Smooth muscle cell (in vitro differentiated cells): Measurements from ENCODE around the gene AUTS2. TPM values are rescaled to one million over a fixed set of nuclear protein-coding genes. Genes with fewer than 3 reads are reported as not detected.

Source experiments
- DNase-seq: peaks from one replicate; lab custom pipeline; 2025; ENCODE audit not compliant: unreplicated experiment; lab: John Stamatoyannopoulos, UW
- H2AFZ ChIP-seq: fragments of 200-600 bp; sonication (generic); 2 replicates; pipeline ENCODE4 v1.6.0; 2016; ENCODE audit warnings: antibody characterized with exemption, low read depth, mild to moderate bottlenecking
- H3F3A ChIP-seq: fragments of 200-600 bp; sonication (generic); 2 replicates; pipeline ENCODE4 v1.6.0; 2017; ENCODE audit warnings: antibody characterized with exemption, low read depth
- H3K27ac ChIP-seq: fragments of 200-600 bp; sonication (generic); 2 replicates; pipeline ENCODE4 v1.5.1; 2016; ENCODE audit warnings: low read depth, mild to moderate bottlenecking
- H3K27me3 ChIP-seq: fragments of 200-600 bp; sonication (generic); 2 replicates; pipeline ENCODE4 v1.6.1; 2016; ENCODE audit warnings: low read depth, mild to moderate bottlenecking
- H3K36me3 ChIP-seq: fragments of 200-600 bp; sonication (generic); 2 replicates; pipeline ENCODE4 v1.5.1; 2016; ENCODE audit warnings: low read depth
- H3K4me1 ChIP-seq: fragments of 200-600 bp; sonication (generic); 2 replicates; pipeline ENCODE4 v1.5.1; 2016; ENCODE audit warnings: low read depth
- H3K4me2 ChIP-seq: fragments of 200-600 bp; sonication (generic); 2 replicates; pipeline ENCODE4 v1.6.0; 2016; ENCODE audit warnings: mild to moderate bottlenecking
- H3K4me3 ChIP-seq: fragments of 200-600 bp; sonication (generic); 2 replicates; pipeline ENCODE4 v1.5.1; 2016; ENCODE audit warnings: mild to moderate bottlenecking
- H3K79me2 ChIP-seq: fragments of 200-600 bp; sonication (generic); 2 replicates; pipeline ENCODE4 v1.6.0; 2016; ENCODE audit warnings: low read depth, mild to moderate bottlenecking
- H3K9ac ChIP-seq: fragments of 200-600 bp; sonication (generic); 2 replicates; pipeline ENCODE4 v1.6.0; 2016; ENCODE audit warnings: low read depth
- H3K9me3 ChIP-seq: fragments of 200-600 bp; sonication (generic); replicated peaks from 2 replicates; pipeline ENCODE4 v1.5.1; 2016; ENCODE audit warnings: low read depth
- H4K20me1 ChIP-seq: fragments of 200-600 bp; sonication (generic); 2 replicates; pipeline ENCODE4 v1.6.0; 2016; ENCODE audit warnings: low read depth
- CTCF ChIP-seq: fragments of 200-600 bp; sonication (generic); IDR thresholded peaks from 2 replicates; pipeline ENCODE4 v1.5.1; 2017; ENCODE audit warnings: borderline replicate concordance, mild to moderate bottlenecking, antibody characterized with exemption; ENCODE audit not compliant: insufficient read depth, poor library complexity, severe bottlenecking
- WGBS: methylation state at CpG from one replicate; pipeline ENCODE4 v1.1.7; 2016; ENCODE audit warnings: low lambda C conversion rate; 5-methylcytosine and 5-hydroxymethylcytosine counted together
- polyA plus RNA-seq: library from polyadenylated mRNA; unstranded; fragments of >200 nt; fragmentation: Nextera tagmentation; extraction: Ambion mirVana; gene quantifications from 2 replicates; pipeline ENCODE4 v1.2.1, GENCODE V29; 2016
- total RNA-seq: library from RNA; depleted of rRNA; stranded (reverse); fragments of >200 nt; gene quantifications from 2 replicates; pipeline ENCODE4 v1.2.3, GENCODE V29; 2014

Gene AUTS2
- total and polyA plus RNA-seq, 2 experiments from 2014 or later, result 6.5 to 8.6 TPM

DNA sequence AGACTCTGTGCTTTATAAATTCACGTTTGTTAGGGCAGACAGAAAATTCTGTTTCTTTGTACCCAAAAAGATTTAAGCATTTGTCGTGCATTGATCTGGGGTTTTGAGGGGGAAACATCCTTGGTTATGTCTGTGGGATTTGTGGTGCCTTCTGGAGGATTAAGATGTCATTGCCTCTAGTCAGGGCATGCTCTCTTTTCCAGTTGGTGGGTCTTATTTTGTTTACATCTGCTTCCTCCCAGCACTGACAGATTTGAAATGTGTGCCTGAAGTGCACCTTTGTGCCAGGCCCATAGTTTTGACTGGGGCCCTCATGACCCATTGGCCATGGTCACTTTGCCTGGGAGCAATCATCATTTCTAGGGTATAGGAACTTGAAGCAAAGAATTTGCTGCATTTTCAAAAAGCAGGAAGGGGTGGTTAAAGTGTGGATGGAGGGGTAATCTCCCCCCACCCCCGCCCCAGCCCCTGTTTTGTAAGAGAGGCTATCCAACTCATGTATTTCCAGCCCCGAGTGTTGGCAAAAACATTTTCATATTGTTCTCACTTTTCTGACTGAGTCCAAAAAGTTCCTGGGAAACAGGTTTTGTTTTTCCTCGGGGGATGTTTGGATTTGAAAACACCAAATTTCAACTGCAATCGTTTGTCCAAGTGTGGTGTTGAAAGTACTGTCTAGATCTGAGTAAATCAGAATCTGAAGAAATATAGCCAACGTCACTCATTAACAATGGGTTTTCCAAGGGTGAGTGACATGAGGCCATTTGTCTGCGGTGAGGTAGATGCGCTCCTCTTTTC lies 1145.5 kb downstream of the AUTS2 start:
- H3K27me3 ChIP-seq, result peaks cover 7% of the 10 kb centered on the region
- no peak for DNase-seq
- WGBS, result 62% methylated on average over 9 of the region's 9 CpGs
- no peaks in the 10 kb centered on the region for H3F3A ChIP-seq
- H4K20me1 ChIP-seq, result peaks cover 98% of the 10 kb centered on the region
- no peak for TF ChIP-seq CTCF
- H3K9me3 ChIP-seq, result no peaks in the 10 kb centered on the region
- H3K4me2 ChIP-seq, result no peak overlapping the region
- no peak overlapping the region for H3K9ac ChIP-seq
- H3K36me3 ChIP-seq, result no peaks in the 10 kb centered on the region
- H3K4me1 ChIP-seq, result no peaks in the 10 kb centered on the region
- peaks cover 11% of the 10 kb centered on the region for H3K79me2 ChIP-seq
- H2AFZ ChIP-seq, result no peak overlapping the region
- H3K27ac ChIP-seq, result no peak overlapping the region
- H3K4me3 ChIP-seq, result no peak overlapping the region

DNA sequence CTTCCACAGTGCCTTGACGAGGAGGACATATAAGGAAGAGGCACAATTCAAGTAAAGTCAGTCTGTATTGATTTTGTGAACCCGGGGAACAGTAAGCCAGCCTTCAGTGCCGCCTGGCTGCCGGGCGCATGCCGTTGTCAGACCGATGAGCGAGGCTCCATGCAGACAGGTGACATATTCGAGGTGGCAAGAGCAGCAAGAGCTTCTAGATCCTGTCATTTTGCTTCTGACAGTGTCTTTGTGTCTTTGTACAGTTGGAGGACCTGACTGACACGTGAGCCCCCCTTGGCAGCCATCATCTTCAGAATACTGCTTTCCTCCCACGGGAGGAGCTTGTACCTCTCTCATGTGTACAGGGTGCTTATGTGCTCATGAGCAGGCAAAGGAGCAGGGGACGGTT lies 1146.2 kb downstream of the AUTS2 start:
- no peak overlapping the region for H3K27ac ChIP-seq
- DNase-seq, result no peak
- 95% methylated on average over 12 of the region's 12 CpGs for WGBS
- H2AFZ ChIP-seq, result no peak overlapping the region
- H3K4me3 ChIP-seq, result no peak overlapping the region
- no peak overlapping the region for H3K4me2 ChIP-seq
- no peaks in the 10 kb centered on the region for H3K36me3 ChIP-seq
- peaks cover 8% of the 10 kb centered on the region for H3K27me3 ChIP-seq
- peaks cover 11% of the 10 kb centered on the region for H3K79me2 ChIP-seq
- no peak for TF ChIP-seq CTCF
- no peaks in the 10 kb centered on the region for H3F3A ChIP-seq
- H3K4me1 ChIP-seq, result no peaks in the 10 kb centered on the region
- H3K9ac ChIP-seq, result no peak overlapping the region
- no peaks in the 10 kb centered on the region for H3K9me3 ChIP-seq
- peaks cover 98% of the 10 kb centered on the region for H4K20me1 ChIP-seq

DNA sequence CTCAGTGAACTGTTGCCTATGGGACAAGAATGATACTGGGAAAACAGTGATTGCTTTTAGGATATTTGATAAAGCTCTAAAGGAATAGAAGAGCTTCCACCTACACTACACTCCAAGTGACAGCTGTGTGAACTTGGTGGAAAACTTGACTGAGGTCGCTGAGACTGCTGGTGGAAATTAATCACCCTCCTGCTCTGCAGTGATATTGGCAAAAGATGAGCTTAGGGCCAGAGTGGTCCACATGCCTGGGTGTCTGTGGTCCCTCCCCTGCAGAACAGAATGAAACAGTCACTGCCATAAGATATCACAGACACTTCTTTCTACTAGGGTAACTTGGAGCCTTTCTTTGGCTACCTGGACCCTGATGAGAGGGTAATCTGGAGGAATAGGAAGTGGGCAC lies 1151.6 kb downstream of the AUTS2 start:
- no peak overlapping the region for H3K4me2 ChIP-seq
- WGBS, result 88% methylated on average over 1 of the region's 1 CpG
- no peaks in the 10 kb centered on the region for H3K4me1 ChIP-seq
- no peak overlapping the region for H3K27ac ChIP-seq
- H3K9ac ChIP-seq, result no peak overlapping the region
- H3K9me3 ChIP-seq, result no peaks in the 10 kb centered on the region
- H3K4me3 ChIP-seq, result no peak overlapping the region
- DNase-seq, result no peak
- H2AFZ ChIP-seq, result no peak overlapping the region
- peaks cover 17% of the 10 kb centered on the region for H3K27me3 ChIP-seq
- peaks cover 99% of the 10 kb centered on the region for H4K20me1 ChIP-seq
- H3K36me3 ChIP-seq, result no peaks in the 10 kb centered on the region
- H3F3A ChIP-seq, result peaks cover 8% of the 10 kb centered on the region
- H3K79me2 ChIP-seq, result peaks cover 8% of the 10 kb centered on the region
- TF ChIP-seq CTCF, result no peak

DNA sequence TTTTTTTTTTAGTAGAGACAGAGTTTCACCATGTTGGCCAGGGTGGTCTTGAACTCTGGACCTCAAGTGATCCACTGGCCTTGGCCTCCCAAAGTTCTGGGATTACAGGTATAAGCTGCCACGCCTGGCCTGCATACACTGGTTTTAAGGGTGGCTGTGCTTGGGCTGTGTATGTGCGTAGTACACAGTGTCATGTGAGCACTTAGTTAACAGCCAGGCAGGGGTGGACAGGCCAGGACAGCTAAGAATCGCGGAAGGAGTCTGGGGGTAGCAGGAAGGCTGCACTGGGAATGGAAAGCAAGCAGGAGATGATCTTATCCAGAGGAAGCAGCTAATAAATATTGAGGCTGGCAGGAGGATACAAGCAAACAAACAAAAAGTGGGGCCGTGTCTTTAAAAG lies 1153.6 kb downstream of the AUTS2 start:
- Histone ChIP-seq H2AFZ (no peak overlapping the region), H3K4me2 (no peak overlapping the region), H3K27ac (no peak overlapping the region), H3K27me3 (peaks cover 17% of the 10 kb centered on the region), H3K9ac (no peak overlapping the region), H4K20me1 (peaks cover 97% of the 10 kb centered on the region), H3K4me3 (no peak overlapping the region), H3K36me3 (no peaks in the 10 kb centered on the region), H3K4me1 (no peaks in the 10 kb centered on the region), H3K79me2 (peaks cover 5% of the 10 kb centered on the region), H3K9me3 (no peaks in the 10 kb centered on the region), H3F3A (peaks cover 8% of the 10 kb centered on the region)
- no peak for DNase-seq
- no peak for TF ChIP-seq CTCF
- WGBS, result 45% methylated on average over 5 of the region's 5 CpGs
